K562 (cell line): ENCODE measurements around the gene ZC3H18. TPM values are rescaled to one million over a fixed set of nuclear protein-coding genes. Genes with fewer than 3 reads are reported as not detected.

Experiments
- BRF1 ChIP-seq: IDR thresholded peaks from 3 replicates; pipeline ENCODE4 v1.6.1; 2011; ENCODE audit warnings: borderline replicate concordance, mild to moderate bottlenecking; ENCODE audit not compliant: insufficient read length; ENCODE audit errors: extremely low read depth
- CCNT2 ChIP-seq: IDR thresholded peaks from 2 replicates; pipeline ENCODE4 v1.6.1; 2011; ENCODE audit warnings: borderline replicate concordance, low read depth, mild to moderate bottlenecking, moderate library complexity, mixed read lengths, low read length; ENCODE audit not compliant: insufficient read length; ENCODE audit errors: extremely low read depth
- CEBPB ChIP-seq: fragments of 450-650 bp; IDR thresholded peaks from 2 replicates; pipeline ENCODE4 v1.6.1; 2016; ENCODE audit warnings: missing genetic modification characterization, missing compliant biosample characterization
- EGR1 ChIP-seq: fragments of 450-650 bp; conservative IDR thresholded peaks from 2 replicates; pipeline ENCODE4 v1.6.1; 2017; ENCODE audit warnings: mild to moderate bottlenecking
- NFATC3 ChIP-seq: fragments of 450-650 bp; IDR thresholded peaks from 2 replicates; pipeline ENCODE4 v1.6.1; 2017; ENCODE audit warnings: mild to moderate bottlenecking
- SRSF3 ChIP-seq: fragments of 200-400 bp; formaldehyde crosslinking; IDR thresholded peaks from 2 replicates; pipeline ENCODE4 v1.6.1; 2016; ENCODE audit warnings: mild to moderate bottlenecking, low read length, moderate library complexity; ENCODE audit not compliant: insufficient read depth
- TEAD1 ChIP-seq, 2 experiments: fragments of 450-650 bp in 1 of 2; sonication (generic) in 1 of 2; formaldehyde crosslinking; IDR thresholded peaks; 2 replicates each; pipeline versions ENCODE4 v1.4.0 to v1.8.0; 2020 to 2022; ENCODE audit warnings: mild to moderate bottlenecking in 2 of 2, missing genetic modification reagents in 1 of 2
- TEAD4 ChIP-seq, 2 experiments: sonication (generic) in 1 of 2; formaldehyde crosslinking in 1 of 2; IDR thresholded peaks; 2 replicates each; pipeline versions ENCODE4 v1.6.1 to v1.8.0; 2012 to 2022; ENCODE audit warnings: borderline replicate concordance in 1 of 2, inconsistent platforms in 1 of 2, low read length in 1 of 2, mild to moderate bottlenecking in 1 of 2, missing genetic modification reagents in 1 of 2
- ZNF232 ChIP-seq: sonication (generic); formaldehyde crosslinking; IDR thresholded peaks from 2 replicates; pipeline ENCODE4 v1.8.0; 2022; ENCODE audit warnings: mild to moderate bottlenecking, missing genetic modification reagents
- ZNF436 ChIP-seq: fragments of 250-450, 450-650 bp; sonication (Bioruptor Pico); formaldehyde crosslinking; IDR thresholded peaks from 2 replicates; pipeline ENCODE4 v1.7.0; 2020; ENCODE audit warnings: mild to moderate bottlenecking
- ZNF507 ChIP-seq: conservative IDR thresholded peaks from 2 replicates; pipeline ENCODE4 v1.6.1; 2017; ENCODE audit warnings: missing genetic modification characterization, missing compliant biosample characterization
- ZNF583 ChIP-seq: fragments of 250-450 bp; sonication (Bioruptor Pico); IDR thresholded peaks from 2 replicates; pipeline ENCODE4 v1.4.0; 2020
- polyA plus RNA-seq, 8 experiments: library from polyadenylated mRNA; depleted of rRNA in 4 of 8; stranded (reverse) in 5 of 8; unstranded in 3 of 8; fragments of >200 nt; fragmentation: Nextera tagmentation in 2 of 8; fragmentation: Illumina TruSeq in 1 of 8; extraction: Ambion mirVana in 2 of 8; extraction: Trizol in 1 of 8; gene quantifications; 2 replicates each; pipeline versions ENCODE4 v1.2.1 to v1.2.3, GENCODE V29; 2011 to 2014; ENCODE audit warnings: inconsistent platforms in 1 of 8, missing spikeins in 1 of 8
- total RNA-seq, 7 experiments: library from RNA; depleted of rRNA in 6 of 7; stranded (reverse); fragments of >200 nt in 6 of 7; fragmentation: Illumina TruSeq in 2 of 7; extraction: Trizol in 2 of 7; gene quantifications; 2 replicates each; pipeline versions ENCODE4 v1.2.1 to v1.2.3, GENCODE V29; 2011 to 2021; ENCODE audit warnings: low replicate concordance in 1 of 7
- TF ChIP-seq, protein P1 (sequence below), 2 experiments: fragments of 450-650 bp; formaldehyde crosslinking in 1 of 2; IDR thresholded peaks; 2 replicates each; pipeline versions ENCODE4 v1.4.0 to v1.6.1; 2014 to 2020; ENCODE audit warnings: mild to moderate bottlenecking in 2 of 2, borderline replicate concordance in 1 of 2, low read depth in 1 of 2
- TF ChIP-seq, protein P2 (sequence below): fragments of 450-650 bp; formaldehyde crosslinking; IDR thresholded peaks from 2 replicates; pipeline ENCODE4 v1.4.0; 2022; ENCODE audit warnings: missing genetic modification characterization
- TF ChIP-seq, protein P3 (sequence below): sonication (generic); formaldehyde crosslinking; IDR thresholded peaks from 2 replicates; pipeline ENCODE4 v1.4.0; 2020; ENCODE audit warnings: mild to moderate bottlenecking, missing genetic modification reagents

Gene ZC3H18
- total and polyA plus RNA-seq, 9 of the 15 experiments (the other 6 are each of a cell fraction or from before 2014, with no cell fraction given) = 1.7 to 88.7 (median 26.9) TPM

DNA sequence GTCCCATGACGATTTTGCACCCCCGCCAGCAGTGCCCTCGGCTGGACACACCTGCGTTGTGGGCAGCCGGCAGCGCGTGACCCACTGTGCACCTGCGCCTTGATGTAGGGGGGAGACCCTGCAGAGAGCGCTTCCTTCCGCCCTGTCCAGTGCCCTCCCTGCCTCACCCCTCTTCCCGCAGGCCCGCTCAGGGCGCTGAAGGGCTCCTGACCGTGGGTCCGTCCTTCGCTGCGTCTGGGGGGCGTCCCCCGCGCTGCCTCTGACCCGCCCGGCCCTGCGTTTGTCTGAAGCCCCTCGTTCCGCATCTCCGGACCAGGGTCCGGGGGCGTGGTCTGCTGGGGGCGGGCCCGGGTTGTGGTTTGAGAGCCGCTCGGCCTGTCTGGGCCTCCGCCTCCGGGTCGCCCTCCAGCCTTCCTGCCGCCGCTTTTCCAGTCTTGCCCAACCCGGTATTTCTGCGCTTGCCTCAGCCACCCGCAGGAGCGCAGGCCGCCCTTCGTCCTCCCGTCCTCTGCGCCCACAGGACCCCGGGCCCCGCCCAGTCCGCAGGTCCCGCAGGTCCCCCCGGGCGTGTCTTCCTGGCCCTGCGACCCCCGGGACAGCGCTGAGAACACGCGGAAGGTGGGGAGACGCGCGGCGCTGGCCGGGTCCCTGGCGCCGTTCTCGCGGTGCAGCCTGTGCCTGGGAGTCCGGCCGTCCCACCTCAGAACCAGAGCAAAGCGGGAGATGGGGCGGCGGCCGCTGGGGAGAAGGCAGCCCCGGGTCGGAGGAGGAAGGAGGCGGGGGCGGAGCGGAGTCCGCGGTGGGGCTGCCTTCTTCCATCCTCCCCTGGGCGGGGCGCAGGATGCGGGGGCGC, 64.2 kb downstream of the ZC3H18 start (continued):
- TF ChIP-seq, protein P1, sequence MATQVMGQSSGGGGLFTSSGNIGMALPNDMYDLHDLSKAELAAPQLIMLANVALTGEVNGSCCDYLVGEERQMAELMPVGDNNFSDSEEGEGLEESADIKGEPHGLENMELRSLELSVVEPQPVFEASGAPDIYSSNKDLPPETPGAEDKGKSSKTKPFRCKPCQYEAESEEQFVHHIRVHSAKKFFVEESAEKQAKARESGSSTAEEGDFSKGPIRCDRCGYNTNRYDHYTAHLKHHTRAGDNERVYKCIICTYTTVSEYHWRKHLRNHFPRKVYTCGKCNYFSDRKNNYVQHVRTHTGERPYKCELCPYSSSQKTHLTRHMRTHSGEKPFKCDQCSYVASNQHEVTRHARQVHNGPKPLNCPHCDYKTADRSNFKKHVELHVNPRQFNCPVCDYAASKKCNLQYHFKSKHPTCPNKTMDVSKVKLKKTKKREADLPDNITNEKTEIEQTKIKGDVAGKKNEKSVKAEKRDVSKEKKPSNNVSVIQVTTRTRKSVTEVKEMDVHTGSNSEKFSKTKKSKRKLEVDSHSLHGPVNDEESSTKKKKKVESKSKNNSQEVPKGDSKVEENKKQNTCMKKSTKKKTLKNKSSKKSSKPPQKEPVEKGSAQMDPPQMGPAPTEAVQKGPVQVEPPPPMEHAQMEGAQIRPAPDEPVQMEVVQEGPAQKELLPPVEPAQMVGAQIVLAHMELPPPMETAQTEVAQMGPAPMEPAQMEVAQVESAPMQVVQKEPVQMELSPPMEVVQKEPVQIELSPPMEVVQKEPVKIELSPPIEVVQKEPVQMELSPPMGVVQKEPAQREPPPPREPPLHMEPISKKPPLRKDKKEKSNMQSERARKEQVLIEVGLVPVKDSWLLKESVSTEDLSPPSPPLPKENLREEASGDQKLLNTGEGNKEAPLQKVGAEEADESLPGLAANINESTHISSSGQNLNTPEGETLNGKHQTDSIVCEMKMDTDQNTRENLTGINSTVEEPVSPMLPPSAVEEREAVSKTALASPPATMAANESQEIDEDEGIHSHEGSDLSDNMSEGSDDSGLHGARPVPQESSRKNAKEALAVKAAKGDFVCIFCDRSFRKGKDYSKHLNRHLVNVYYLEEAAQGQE (IDR thresholded peaks at IDR 0.05; ENCODE audit: borderline replicate concordance) = peak; percentile 5; the same call in 1 of the 2 replicates
- TF ChIP-seq, protein P1 (CRISPR knock-in tag; IDR thresholded peaks at IDR 0.05; ENCODE audit: low read depth) = no peak
- TF ChIP-seq ZNF232 = no peak
- TF ChIP-seq NFATC3 = no peak
- TF ChIP-seq BRF1 = no peak
- TF ChIP-seq ZNF436 = peak; percentile 74
- TF ChIP-seq ZNF507 = no peak
- TF ChIP-seq, protein P2, sequence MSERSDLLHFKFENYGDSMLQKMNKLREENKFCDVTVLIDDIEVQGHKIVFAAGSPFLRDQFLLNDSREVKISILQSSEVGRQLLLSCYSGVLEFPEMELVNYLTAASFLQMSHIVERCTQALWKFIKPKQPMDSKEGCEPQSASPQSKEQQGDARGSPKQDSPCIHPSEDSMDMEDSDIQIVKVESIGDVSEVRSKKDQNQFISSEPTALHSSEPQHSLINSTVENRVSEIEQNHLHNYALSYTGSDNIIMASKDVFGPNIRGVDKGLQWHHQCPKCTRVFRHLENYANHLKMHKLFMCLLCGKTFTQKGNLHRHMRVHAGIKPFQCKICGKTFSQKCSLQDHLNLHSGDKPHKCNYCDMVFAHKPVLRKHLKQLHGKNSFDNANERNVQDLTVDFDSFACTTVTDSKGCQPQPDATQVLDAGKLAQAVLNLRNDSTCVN (CRISPR knock-in tag) = no peak
- TF ChIP-seq CEBPB (tag) = peak; percentile 79
- TF ChIP-seq TEAD1 (CRISPR knock-in tag; IDR thresholded peaks at IDR 0.05) = no peak
- no peak for TF ChIP-seq TEAD4 (IDR thresholded peaks at IDR 0.05; ENCODE audit: low read length)
- peak; percentile 46; the same call in 1 of the 2 replicates for TF ChIP-seq TEAD4 (CRISPR knock-in tag; IDR thresholded peaks at IDR 0.05; ENCODE audit: borderline replicate concordance)
- TF ChIP-seq, protein P3, sequence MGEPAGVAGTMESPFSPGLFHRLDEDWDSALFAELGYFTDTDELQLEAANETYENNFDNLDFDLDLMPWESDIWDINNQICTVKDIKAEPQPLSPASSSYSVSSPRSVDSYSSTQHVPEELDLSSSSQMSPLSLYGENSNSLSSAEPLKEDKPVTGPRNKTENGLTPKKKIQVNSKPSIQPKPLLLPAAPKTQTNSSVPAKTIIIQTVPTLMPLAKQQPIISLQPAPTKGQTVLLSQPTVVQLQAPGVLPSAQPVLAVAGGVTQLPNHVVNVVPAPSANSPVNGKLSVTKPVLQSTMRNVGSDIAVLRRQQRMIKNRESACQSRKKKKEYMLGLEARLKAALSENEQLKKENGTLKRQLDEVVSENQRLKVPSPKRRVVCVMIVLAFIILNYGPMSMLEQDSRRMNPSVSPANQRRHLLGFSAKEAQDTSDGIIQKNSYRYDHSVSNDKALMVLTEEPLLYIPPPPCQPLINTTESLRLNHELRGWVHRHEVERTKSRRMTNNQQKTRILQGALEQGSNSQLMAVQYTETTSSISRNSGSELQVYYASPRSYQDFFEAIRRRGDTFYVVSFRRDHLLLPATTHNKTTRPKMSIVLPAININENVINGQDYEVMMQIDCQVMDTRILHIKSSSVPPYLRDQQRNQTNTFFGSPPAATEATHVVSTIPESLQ (CRISPR knock-in tag) = peak; percentile 59; the same call in 1 of the 2 replicates
- TF ChIP-seq ZNF583 (CRISPR knock-in tag) = no peak
- TF ChIP-seq SRSF3 = no peak
- TF ChIP-seq EGR1 = peak; percentile 99
- TF ChIP-seq CCNT2 = peak; percentile 22
